Endodermal cell (in vitro differentiated cells): ENCODE results near the gene KIAA0586. TPM values are rescaled to one million over a fixed set of nuclear protein-coding genes. Genes with fewer than 3 reads are reported as not detected.
A peak's percentile ranks its signal among the peaks of the same experiment; 100 is the strongest.

Experiments
- DNase-seq: peaks from one replicate; pipeline ENCODE4 v3.0.0-alpha.2; 2017
- H3K27ac ChIP-seq: 2 replicates; pipeline ENCODE4 v1.5.1; 2013; ENCODE audit warnings: mild to moderate bottlenecking, low read depth, low read length, moderate library complexity
- H3K27me3 ChIP-seq: 2 replicates; pipeline ENCODE4 v1.6.1; 2013; ENCODE audit warnings: mild to moderate bottlenecking, low read length, moderate library complexity; ENCODE audit not compliant: insufficient read depth, control insufficient read depth, poor library complexity, severe bottlenecking
- H3K36me3 ChIP-seq: 2 replicates; pipeline ENCODE4 v1.7.0; 2013; ENCODE audit warnings: mild to moderate bottlenecking, low read length, moderate library complexity; ENCODE audit not compliant: control insufficient read depth, insufficient read depth
- H3K4me1 ChIP-seq: one replicate; pipeline ENCODE4 v1.7.0; 2013; ENCODE audit warnings: low read length; ENCODE audit not compliant: control insufficient read depth, insufficient read depth
- H3K4me3 ChIP-seq: 2 replicates; pipeline ENCODE4 v1.5.1; 2013; ENCODE audit warnings: mild to moderate bottlenecking, low read length, moderate library complexity
- H3K9ac ChIP-seq: 2 replicates; pipeline ENCODE4 v1.6.1; 2013; ENCODE audit warnings: mild to moderate bottlenecking, low read length, moderate library complexity; ENCODE audit not compliant: poor library complexity, severe bottlenecking; ENCODE audit errors: extremely low read depth
- H3K9me3 ChIP-seq: 2 replicates; pipeline ENCODE4 v1.6.1; 2013; ENCODE audit warnings: mild to moderate bottlenecking, low read length, moderate library complexity; ENCODE audit not compliant: control insufficient read depth
- H3K27ac Mint-ChIP-seq: 2 replicates; pipeline ENCODE4 v1.8.0; 2020; ENCODE audit warnings: mixed read lengths
- H3K27me3 Mint-ChIP-seq: 2 replicates; pipeline ENCODE4 v1.8.0; 2021; ENCODE audit warnings: mild to moderate bottlenecking, mixed read lengths; ENCODE audit not compliant: insufficient read depth
- H3K36me3 Mint-ChIP-seq: 2 replicates; pipeline ENCODE4 v1.8.0; 2020; ENCODE audit warnings: low read depth, mixed read lengths
- H3K4me1 Mint-ChIP-seq: 2 replicates; pipeline ENCODE4 v1.8.0; 2020; ENCODE audit warnings: mixed read lengths
- H3K4me3 Mint-ChIP-seq: 2 replicates; pipeline ENCODE4 v1.8.0; 2020; ENCODE audit warnings: mild to moderate bottlenecking, moderate library complexity, mixed read lengths
- H3K9me3 Mint-ChIP-seq: 2 replicates; pipeline ENCODE4 v1.8.0; 2020; ENCODE audit warnings: mild to moderate bottlenecking, mixed read lengths
- CTCF ChIP-seq: fragments of 200-600 bp; sonication (generic); conservative IDR thresholded peaks from 2 replicates; pipeline ENCODE4 v1.5.0; 2021; ENCODE audit warnings: antibody characterized with exemption, mild to moderate bottlenecking
- WGBS, 2 experiments: methylation state at CpG; one replicate each; pipeline versions ENCODE4 v1.1.5 to v1.1.7; 2013; ENCODE audit warnings: missing lambda C conversion rate in 2 of 2, mixed read lengths in 1 of 2; ENCODE audit not compliant: insufficient coverage in 1 of 2, insufficient read length in 1 of 2; 5-methylcytosine and 5-hydroxymethylcytosine counted together
- long read RNA-seq, 4 experiments: library from polyadenylated mRNA in 2 of 4; library from RNA in 1 of 4; library from capped mRNA in 1 of 4; stranded (forward) in 3 of 4; unstranded in 1 of 4; transcript quantifications; one replicate each; pipeline ENCODE4 v2.0.0, GENCODE V29; 2020 to 2021; ENCODE audit warnings: inconsistent platforms in 1 of 4
- polyA plus RNA-seq, 2 experiments: library from polyadenylated mRNA; stranded (reverse); fragments of 50-300 nt; gene quantifications; one replicate each; pipeline ENCODE4 v1.2.3, GENCODE V29; 2013
- total RNA-seq, 2 donors: library from RNA; stranded (reverse); fragmentation: NEBNext Ultra II Directional in 1 of 2; extraction: Animal tissue kit (Norgen Biotek cat#: 25700) in 1 of 2; gene quantifications; 2 replicates in 1 of 2; 3 replicates in 1 of 2; pipeline ENCODE4 v1.2.1, GENCODE V29; 2021

The KIAA0586 gene
- 10 to 100 TPM; 14.2 to 26.4 TPM for total RNA-seq
- 35.2 TPM for polyA plus RNA-seq (2013, experiment 1 of 2)
- 35.7 TPM for polyA plus RNA-seq (2013, experiment 2 of 2)
- long read RNA-seq, experiment 1, partial matches to known transcripts = 2 of 6 reads
- long read RNA-seq, experiment 1, other reads (novel, unspliced or antisense) = 4 of 6 reads
- long read RNA-seq, experiment 2, partial matches to known transcripts = 8 of 26 reads
- long read RNA-seq, experiment 2, other reads (novel, unspliced or antisense) = 18 of 26 reads
- long read RNA-seq, experiment 3, partial matches to known transcripts = 12 of 23 reads
- long read RNA-seq, experiment 3, other reads (novel, unspliced or antisense) = 11 of 23 reads
- long read RNA-seq, experiment 4, partial matches to known transcripts = 4 of 7 reads
- long read RNA-seq, experiment 4, other reads (novel, unspliced or antisense) = 3 of 7 reads

GRCh38 chr14:58427281-58428117, at the start of gene KIAA0586, which contains the start of gene TIMM9:
Gene KIAA0586, plus strand, starts transcription at chr14:58427719. Its CDS starts 546 bp downstream, at chr14:58428265.
Gene TIMM9, minus strand, starts transcription at chr14:58427531. Its CDS starts 15,586 bp downstream, at chr14:58411945.
- H3K27ac ChIP-seq = peak within 1 kb of the TSS; percentile 85
- 0% methylated on average over 8 to 33 of the region's 33 CpGs for WGBS, 2 experiments

GRCh38 chr14:58390830-58391229, 36.7 kb upstream of the KIAA0586 start:
- H3K9ac ChIP-seq = no peak overlapping the region
- no peak overlapping the region for H3K27ac ChIP-seq
- H3K36me3 ChIP-seq = no peaks in the 10 kb centered on the region
- Mint-ChIP-seq H3K36me3 (peaks cover 4% of the 10 kb centered on the region), H3K4me3 (no peak overlapping the region), H3K27ac (no peak overlapping the region), H3K27me3 (peaks cover 20% of the 10 kb centered on the region), H3K4me1 (no peaks in the 10 kb centered on the region), H3K9me3 (no peaks in the 10 kb centered on the region)
- DNase-seq = no peak
- no peak for TF ChIP-seq CTCF
- 88% methylated on average over 2 of the region's 2 CpGs; no CpG with 5 or more reads in 1 of the 2 experiments for WGBS, 2 experiments
- H3K4me3 ChIP-seq = no peak overlapping the region
- H3K27me3 ChIP-seq = no peaks in the 10 kb centered on the region
- no peaks in the 10 kb centered on the region for H3K4me1 ChIP-seq
- H3K9me3 ChIP-seq = no peaks in the 10 kb centered on the region

More at GRCh38 chr14:58427281-58428117, at the start of gene KIAA0586, which contains the start of gene TIMM9:
- Mint-ChIP-seq H3K27me3 (no peaks in the 10 kb centered on the region), H3K4me3 (peak within 1 kb of the TSS; percentile 96), H3K9me3 (no peaks in the 10 kb centered on the region), H3K27ac (peak within 1 kb of the TSS; percentile 97), H3K36me3 (peaks cover 12% of the 10 kb centered on the region), H3K4me1 (peaks cover 6% of the 10 kb centered on the region)
- Histone ChIP-seq H3K27me3 (no peaks in the 10 kb centered on the region), H3K9me3 (no peaks in the 10 kb centered on the region), H3K36me3 (peaks cover 15% of the 10 kb centered on the region), H3K9ac (peak within 1 kb of the TSS; percentile 79), H3K4me3 (peak within 1 kb of the TSS; percentile 100), H3K4me1 (no peaks in the 10 kb centered on the region)
- TF ChIP-seq CTCF = no peak
- peak; percentile 97 for DNase-seq

- Mint-ChIP-seq H3K9me3 (no peaks in the 10 kb centered on the region), H3K4me1 (peaks cover 3% of the 10 kb centered on the region), H3K27me3 (peaks cover 41% of the 10 kb centered on the region), H3K36me3 (no peaks in the 10 kb centered on the region), H3K27ac (peak overlapping the region; percentile 61), H3K4me3 (peak overlapping the region; percentile 57)
- peak overlapping the region; percentile 79 for H3K4me3 ChIP-seq
- no peak overlapping the region for H3K9ac ChIP-seq
- 16 to 38% methylated on average over 2 to 10 of the region's 10 CpGs for WGBS, 2 experiments
- no peaks in the 10 kb centered on the region for H3K4me1 ChIP-seq
- DNase-seq = no peak
- no peak overlapping the region for H3K27ac ChIP-seq
- H3K36me3 ChIP-seq = no peaks in the 10 kb centered on the region
- H3K9me3 ChIP-seq = no peaks in the 10 kb centered on the region
- H3K27me3 ChIP-seq = peaks cover 12% of the 10 kb centered on the region
- TF ChIP-seq CTCF = no peak
Observed at GRCh38 chr14:58395562-58395811, 32.0 kb upstream of the KIAA0586 start.
